ENCODE data around the gene MAN2A1.

The MAN2A1 gene

DNA sequence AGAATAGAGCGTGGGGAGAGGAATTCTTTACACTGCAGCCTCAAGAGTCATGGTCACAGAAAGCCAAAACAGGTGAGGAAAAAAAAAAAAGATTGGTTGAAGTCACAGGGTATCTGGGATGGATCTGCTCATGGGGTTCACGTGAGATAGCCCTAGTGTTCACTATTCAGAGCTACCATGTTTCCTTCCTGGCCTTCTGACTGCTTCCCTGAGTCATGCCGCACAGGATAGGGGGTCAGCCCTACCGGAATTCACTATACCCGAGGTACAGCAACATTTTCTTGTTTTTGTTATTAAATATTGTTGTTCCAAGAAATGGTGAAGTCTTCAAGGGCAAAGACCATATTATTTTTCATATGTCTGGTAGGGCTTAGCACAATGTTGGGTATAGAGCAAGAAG lies 21.5 kb upstream of the MAN2A1 start:
- H3K4me1 Mint-ChIP-seq (ENCODE audit: low read depth): no peaks in the 10 kb centered on the region
- no peaks in the 10 kb centered on the region for H3K36me3 Mint-ChIP-seq (ENCODE audit: low read depth)
- no peak overlapping the region for H3K27ac Mint-ChIP-seq
- H3K4me3 Mint-ChIP-seq: no peak overlapping the region
- peaks cover 20% of the 10 kb centered on the region for H3K27me3 Mint-ChIP-seq (ENCODE audit: low read depth)
- H3K9me3 Mint-ChIP-seq: no peaks in the 10 kb centered on the region

DNA sequence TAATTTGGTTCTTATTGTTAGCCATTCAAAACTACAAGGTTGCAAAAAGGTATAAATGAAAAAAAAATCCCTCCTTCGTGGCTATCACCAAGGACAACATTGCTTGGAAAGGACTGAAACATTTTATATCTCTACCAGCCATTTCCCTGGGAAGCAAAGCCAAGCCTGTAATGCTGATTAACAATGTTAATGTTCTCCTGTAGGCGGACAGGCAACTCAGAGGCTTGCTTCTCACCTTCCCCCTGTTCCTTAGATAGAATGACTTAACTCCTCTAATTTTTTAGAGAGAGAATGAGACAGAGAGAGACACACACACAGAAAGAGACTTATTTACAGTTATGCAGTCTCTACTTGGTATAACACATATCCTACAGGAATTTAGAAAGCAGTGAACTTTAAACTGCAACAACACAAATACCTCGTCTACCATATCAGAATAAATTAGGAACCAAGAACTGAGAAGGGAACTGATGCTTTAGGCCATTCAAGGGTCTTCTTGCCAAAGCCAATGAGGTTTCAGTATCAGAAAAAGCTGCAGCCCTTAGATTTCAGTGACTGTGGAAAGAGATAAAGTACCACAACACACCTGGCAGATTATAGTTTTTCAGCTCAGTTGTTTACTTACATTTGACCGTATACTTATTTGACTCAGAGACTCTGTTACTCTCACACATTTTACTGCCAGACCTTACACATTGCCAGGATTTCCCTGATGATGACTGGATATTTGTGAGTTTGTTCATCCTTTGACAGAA lies 20.9 kb upstream of the MAN2A1 start:
- no peaks in the 10 kb centered on the region for H3K4me1 Mint-ChIP-seq (ENCODE audit: low read depth)
- no peaks in the 10 kb centered on the region for H3K36me3 Mint-ChIP-seq (ENCODE audit: low read depth)
- H3K4me3 Mint-ChIP-seq: no peak overlapping the region
- H3K9me3 Mint-ChIP-seq: no peaks in the 10 kb centered on the region
- H3K27me3 Mint-ChIP-seq (ENCODE audit: low read depth): peaks cover 23% of the 10 kb centered on the region
- no peak overlapping the region for H3K27ac Mint-ChIP-seq

DNA sequence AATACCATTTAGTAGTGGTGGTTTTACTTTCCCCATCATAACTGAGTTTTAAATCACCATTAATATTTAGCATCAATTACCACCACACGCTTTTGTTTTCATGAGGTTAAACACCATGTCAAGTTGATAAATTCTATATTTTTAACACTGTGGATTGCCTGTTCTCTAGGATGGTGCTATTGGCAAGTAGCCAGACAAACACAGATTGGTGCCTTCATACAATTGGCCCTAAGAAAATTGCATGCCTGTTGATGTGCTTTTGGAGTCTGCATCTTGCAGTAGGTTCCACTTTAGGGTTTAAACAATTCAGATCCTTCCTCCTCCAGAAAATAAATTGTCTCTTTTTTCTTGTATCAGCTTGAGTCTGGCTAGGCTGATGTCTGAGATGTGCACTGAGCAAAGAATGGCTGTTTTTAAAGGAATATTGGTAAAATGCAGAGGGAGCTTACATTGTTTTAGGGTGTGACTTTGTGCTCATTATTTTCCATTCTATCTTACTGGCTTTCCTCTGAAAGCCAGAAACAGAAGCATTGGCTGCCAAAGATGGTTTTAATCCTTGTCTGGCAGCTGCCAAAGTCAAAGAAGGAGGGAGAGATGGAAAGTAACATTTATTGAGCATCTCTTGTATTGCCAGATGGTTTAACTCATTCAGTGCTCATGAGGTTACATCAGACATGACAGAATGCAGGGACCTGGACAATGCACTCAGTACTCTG lies 19.6 kb upstream of the MAN2A1 start:
- H3K9me3 Mint-ChIP-seq: no peaks in the 10 kb centered on the region
- no peaks in the 10 kb centered on the region for H3K4me1 Mint-ChIP-seq (ENCODE audit: low read depth)
- H3K27ac Mint-ChIP-seq: no peak overlapping the region
- peaks cover 30% of the 10 kb centered on the region for H3K27me3 Mint-ChIP-seq (ENCODE audit: low read depth)
- no peaks in the 10 kb centered on the region for H3K36me3 Mint-ChIP-seq (ENCODE audit: low read depth)
- no peak overlapping the region for H3K4me3 Mint-ChIP-seq

DNA sequence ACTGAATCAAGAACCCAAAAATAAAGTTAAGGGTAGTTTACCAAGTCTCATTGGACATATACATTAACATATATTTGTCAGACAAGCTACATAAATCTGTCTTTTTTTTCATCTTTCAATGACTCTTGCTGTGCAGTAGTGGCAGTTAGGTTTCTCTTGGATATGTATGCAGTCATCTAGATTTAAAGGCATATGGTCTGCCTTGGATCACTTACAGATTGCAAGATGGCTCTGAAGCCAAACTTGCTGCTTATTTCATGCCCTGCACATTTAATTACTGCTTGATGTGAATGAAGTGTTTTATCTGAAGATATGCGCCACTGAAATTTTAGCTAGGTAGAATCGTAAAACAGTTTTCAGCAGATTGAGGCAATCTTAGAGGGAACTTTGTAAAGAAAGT lies 18.6 kb upstream of the MAN2A1 start:
- peaks cover 35% of the 10 kb centered on the region for H3K27me3 Mint-ChIP-seq (ENCODE audit: low read depth)
- no peaks in the 10 kb centered on the region for H3K9me3 Mint-ChIP-seq
- no peak overlapping the region for H3K4me3 Mint-ChIP-seq
- H3K36me3 Mint-ChIP-seq (ENCODE audit: low read depth): no peaks in the 10 kb centered on the region
- no peak overlapping the region for H3K27ac Mint-ChIP-seq
- no peaks in the 10 kb centered on the region for H3K4me1 Mint-ChIP-seq (ENCODE audit: low read depth)

DNA sequence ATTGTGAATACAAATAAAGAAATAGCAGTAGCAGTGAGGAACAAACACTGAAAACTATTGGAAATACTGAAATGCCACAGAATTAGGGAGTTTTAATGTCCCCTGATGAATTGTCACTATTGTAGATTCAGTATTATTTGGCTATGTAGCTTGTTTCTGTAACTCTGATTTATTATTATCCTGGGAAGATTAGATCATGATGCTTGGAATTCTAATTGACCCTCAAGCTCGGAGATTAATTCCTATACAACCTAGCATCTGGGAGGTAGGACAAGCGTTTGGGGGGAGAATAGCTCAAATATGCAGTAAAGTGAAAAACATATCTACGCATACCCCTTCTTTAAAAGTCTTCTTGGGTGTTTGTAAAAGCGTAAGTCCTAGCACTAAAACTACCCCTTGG lies 15.1 kb upstream of the MAN2A1 start:
- Mint-ChIP-seq H3K9me3 (no peaks in the 10 kb centered on the region), H3K27me3 (ENCODE audit: low read depth) (peaks cover 41% of the 10 kb centered on the region), H3K27ac (no peak overlapping the region), H3K4me3 (no peak overlapping the region), H3K36me3 (ENCODE audit: low read depth) (no peaks in the 10 kb centered on the region), H3K4me1 (ENCODE audit: low read depth) (no peaks in the 10 kb centered on the region)

DNA sequence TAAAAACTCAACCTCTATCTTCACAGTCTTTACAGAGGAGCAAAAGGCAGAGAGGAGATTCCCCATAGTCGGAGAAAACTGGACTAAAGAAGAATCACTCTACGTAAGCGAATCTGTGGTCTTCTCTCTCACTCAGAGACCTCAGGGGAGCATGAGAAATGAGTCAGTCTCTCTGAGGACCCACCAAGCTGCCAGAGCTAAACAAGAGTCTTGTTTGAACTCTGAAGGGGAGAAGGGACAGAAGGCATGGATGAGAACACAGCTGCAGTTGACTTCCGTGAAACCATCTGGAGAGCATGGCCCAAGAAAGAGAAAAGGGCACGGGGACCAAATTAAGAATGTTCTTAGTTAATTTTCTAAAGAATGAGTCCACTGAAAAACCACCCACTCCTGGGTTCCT lies 12.8 kb upstream of the MAN2A1 start:
- Mint-ChIP-seq H3K9me3 (no peaks in the 10 kb centered on the region), H3K4me3 (no peak overlapping the region), H3K27ac (no peak overlapping the region), H3K27me3 (ENCODE audit: low read depth) (peaks cover 26% of the 10 kb centered on the region), H3K4me1 (ENCODE audit: low read depth) (no peaks in the 10 kb centered on the region), H3K36me3 (ENCODE audit: low read depth) (no peaks in the 10 kb centered on the region)

DNA sequence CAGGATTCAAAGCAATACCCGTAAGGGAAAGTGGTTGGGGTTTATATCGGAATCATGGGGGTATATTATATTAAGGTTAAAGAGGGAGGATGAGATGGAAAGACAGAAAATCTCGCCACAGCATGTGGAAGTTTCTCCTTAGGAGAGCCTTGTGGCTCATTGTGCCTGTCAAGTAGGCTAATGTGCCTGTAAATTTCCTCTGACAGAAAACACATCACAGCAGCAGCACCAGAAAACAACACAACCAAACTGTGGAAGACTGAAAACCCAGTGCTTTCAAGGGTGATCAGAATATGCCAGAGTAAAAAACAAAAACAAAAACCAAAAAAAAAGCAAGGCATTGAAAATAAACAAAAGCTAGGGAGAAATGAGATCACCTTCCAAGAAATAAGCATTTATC lies 11.3 kb upstream of the MAN2A1 start:
- H3K27me3 Mint-ChIP-seq (ENCODE audit: low read depth): peaks cover 32% of the 10 kb centered on the region
- H3K27ac Mint-ChIP-seq: no peak overlapping the region
- H3K4me3 Mint-ChIP-seq: no peak overlapping the region
- H3K36me3 Mint-ChIP-seq (ENCODE audit: low read depth): no peaks in the 10 kb centered on the region
- no peaks in the 10 kb centered on the region for H3K4me1 Mint-ChIP-seq (ENCODE audit: low read depth)
- H3K9me3 Mint-ChIP-seq: no peaks in the 10 kb centered on the region

DNA sequence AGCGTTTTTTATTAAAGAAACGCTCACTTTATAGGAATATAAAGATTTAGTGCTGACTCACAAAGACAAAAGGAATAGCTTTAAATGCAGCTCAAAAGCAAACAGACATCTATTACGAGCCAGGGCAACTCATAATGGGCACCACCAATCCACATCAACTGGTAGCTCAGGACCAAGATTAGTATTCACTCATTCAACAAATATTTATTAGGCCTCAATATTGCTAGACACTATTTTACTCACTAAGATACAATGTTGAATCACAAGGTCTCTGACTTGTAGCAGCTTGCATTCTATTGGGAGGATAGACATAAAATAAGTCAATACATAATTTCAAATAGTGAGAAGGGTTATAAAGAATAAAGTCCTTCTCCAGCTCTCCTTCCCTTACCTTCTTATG lies 8.0 kb upstream of the MAN2A1 start:
- no peak overlapping the region for H3K4me3 Mint-ChIP-seq
- H3K27ac Mint-ChIP-seq: no peak overlapping the region
- no peaks in the 10 kb centered on the region for H3K9me3 Mint-ChIP-seq
- peaks cover 19% of the 10 kb centered on the region for H3K27me3 Mint-ChIP-seq (ENCODE audit: low read depth)
- no peaks in the 10 kb centered on the region for H3K4me1 Mint-ChIP-seq (ENCODE audit: low read depth)
- no peaks in the 10 kb centered on the region for H3K36me3 Mint-ChIP-seq (ENCODE audit: low read depth)

DNA sequence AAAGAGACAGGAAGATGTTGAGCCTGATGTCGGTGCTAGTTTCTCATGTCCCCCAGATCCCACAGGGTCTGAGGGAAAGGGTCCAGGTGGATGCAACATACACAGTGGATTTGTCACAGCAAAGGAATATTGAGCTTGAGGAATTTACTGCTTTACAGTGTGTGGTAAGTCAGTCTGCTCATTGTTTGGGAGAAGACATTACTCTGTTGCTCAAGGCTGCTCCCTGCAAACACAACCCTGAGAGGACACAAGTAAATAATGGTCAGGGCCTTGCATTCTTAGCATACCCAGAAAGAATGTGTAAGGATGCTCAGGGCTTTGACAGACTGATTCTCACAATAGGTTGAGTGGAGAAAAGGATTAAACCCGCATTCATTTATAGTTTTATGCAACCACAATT lies 7.3 kb upstream of the MAN2A1 start:
- Mint-ChIP-seq H3K4me3 (no peak overlapping the region), H3K9me3 (no peaks in the 10 kb centered on the region), H3K4me1 (ENCODE audit: low read depth) (no peaks in the 10 kb centered on the region), H3K27me3 (ENCODE audit: low read depth) (peaks cover 12% of the 10 kb centered on the region), H3K36me3 (ENCODE audit: low read depth) (no peaks in the 10 kb centered on the region), H3K27ac (no peak overlapping the region)

DNA sequence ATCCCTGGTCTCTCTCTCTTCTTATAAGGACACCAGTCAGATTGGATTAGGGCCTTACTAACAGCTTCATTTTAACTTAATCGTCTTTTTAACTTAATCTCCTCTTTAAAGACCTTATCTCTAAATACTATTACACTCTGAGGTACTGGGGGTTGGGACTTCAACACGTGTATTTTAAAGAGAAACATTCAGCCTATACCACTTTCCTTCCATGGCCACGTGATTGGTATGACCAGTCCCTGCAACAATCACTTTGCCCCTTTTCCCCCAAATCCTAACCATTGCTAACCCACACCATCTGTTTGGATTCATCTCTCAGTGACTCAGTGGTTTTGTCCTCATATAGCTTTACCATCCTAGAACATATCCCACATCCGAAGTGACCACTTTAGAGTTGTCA lies 3.8 kb upstream of the MAN2A1 start:
- H3K27me3 Mint-ChIP-seq (ENCODE audit: low read depth): peaks cover 12% of the 10 kb centered on the region
- peaks cover 3% of the 10 kb centered on the region for H3K36me3 Mint-ChIP-seq (ENCODE audit: low read depth)
- H3K27ac Mint-ChIP-seq: no peak overlapping the region
- peaks cover 4% of the 10 kb centered on the region for H3K9me3 Mint-ChIP-seq
- no peak overlapping the region for H3K4me3 Mint-ChIP-seq
- peaks cover 11% of the 10 kb centered on the region for H3K4me1 Mint-ChIP-seq (ENCODE audit: low read depth)

DNA sequence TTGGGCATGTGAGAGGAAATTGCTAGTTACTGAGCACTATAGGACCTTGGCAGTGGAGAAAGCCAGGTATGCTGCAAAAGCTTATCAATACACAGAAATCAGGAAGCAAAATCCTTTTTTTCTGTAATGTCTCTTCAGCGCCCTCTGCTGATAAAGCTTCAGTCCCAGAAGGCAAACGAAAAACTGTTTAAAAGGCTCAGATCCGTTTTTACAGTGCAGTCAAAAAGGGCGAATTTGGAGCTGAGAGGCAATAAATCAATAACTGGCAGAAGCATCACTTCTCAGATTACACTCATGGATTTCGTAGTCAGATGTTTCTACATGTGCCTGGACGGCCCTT lies 1.1 kb upstream of the MAN2A1 start:
- peaks cover 4% of the 10 kb centered on the region for H3K9me3 Mint-ChIP-seq
- peak overlapping the region; percentile 81 for H3K27ac Mint-ChIP-seq
- H3K27me3 Mint-ChIP-seq (ENCODE audit: low read depth): peaks cover 6% of the 10 kb centered on the region
- peaks cover 3% of the 10 kb centered on the region for H3K36me3 Mint-ChIP-seq (ENCODE audit: low read depth)
- peaks cover 31% of the 10 kb centered on the region for H3K4me1 Mint-ChIP-seq (ENCODE audit: low read depth)
- H3K4me3 Mint-ChIP-seq: peak overlapping the region; percentile 76

DNA sequence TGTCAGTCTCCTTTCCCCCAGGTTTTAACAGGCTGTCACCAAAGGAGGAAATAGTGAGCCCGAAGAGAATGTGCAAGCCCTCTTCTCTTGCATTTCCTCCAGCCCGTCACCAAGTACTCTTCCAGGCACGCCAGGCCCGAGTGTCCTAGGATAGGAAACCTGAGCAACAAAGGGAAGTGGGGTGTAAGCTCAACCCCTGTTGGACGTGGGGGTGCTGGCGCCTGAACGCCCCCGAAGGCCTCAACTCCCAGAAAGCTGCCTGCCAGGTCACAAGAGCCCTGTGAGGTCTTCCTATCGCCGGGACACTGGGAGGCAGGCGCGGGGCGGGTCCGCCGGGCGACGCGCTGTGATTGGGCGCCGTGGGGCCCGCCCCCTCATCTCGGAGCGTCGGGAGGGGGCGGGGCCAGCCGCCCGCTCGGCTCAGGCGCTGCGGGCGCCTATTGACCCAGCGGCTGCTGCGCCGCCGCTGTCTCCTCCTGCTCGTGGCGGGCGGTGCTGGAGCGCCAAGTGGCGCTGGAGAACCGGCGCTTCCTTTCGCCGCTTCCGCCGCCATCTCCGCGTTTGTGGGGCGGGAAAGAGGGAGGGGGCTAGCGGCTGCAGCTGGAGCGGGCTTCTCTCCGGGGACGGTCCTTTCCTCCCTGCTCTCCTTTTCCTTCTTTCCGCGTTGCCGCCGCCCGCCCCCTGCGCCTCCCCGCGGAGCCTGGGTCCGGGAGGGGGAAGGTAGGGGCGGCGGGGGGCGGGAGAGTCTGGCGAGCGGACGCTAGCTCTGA lies 572 bp upstream of the MAN2A1 start:
- H3K4me3 Mint-ChIP-seq: peak overlapping the region; percentile 93
- peaks cover 3% of the 10 kb centered on the region for H3K36me3 Mint-ChIP-seq (ENCODE audit: low read depth)
- peak overlapping the region; percentile 81 for H3K27ac Mint-ChIP-seq
- peaks cover 4% of the 10 kb centered on the region for H3K27me3 Mint-ChIP-seq (ENCODE audit: low read depth)
- H3K9me3 Mint-ChIP-seq: peaks cover 4% of the 10 kb centered on the region
- H3K4me1 Mint-ChIP-seq (ENCODE audit: low read depth): peaks cover 36% of the 10 kb centered on the region

DNA sequence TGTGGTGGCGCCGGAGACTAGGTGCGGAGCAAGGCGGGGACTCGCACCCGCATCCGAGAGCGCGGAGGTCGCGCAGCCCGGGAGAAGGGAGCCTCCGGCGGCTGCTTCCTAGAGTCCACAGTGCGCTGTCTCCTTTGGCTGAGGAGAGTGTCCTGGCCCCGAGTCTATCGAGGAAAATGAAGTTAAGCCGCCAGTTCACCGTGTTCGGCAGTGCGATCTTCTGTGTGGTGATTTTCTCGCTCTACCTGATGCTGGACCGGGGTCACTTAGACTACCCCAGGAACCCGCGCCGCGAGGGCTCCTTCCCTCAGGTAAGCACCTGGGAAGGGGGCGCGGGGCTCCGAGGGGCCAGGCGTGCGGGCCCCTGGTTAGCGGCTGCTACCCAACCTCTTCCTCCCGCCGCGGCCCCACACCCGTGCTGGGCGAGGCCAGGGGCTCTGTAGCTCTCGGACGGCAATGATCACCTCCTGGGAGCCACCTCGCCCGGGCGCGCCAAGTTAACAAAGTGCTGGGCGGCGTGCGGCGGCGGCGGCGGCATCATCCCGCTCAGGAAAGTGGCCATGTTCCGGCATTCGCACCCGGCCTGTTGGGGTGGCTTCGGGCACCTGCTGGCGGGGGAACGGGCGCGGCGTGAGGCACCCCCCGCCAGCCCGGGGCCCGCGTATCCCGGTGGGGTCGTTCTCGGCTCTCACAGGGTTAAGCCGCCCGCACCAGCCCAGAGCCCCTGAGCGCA lies 681 bp downstream of the MAN2A1 start:
- peaks cover 3% of the 10 kb centered on the region for H3K36me3 Mint-ChIP-seq (ENCODE audit: low read depth)
- peaks cover 4% of the 10 kb centered on the region for H3K9me3 Mint-ChIP-seq
- peaks cover 46% of the 10 kb centered on the region for H3K4me1 Mint-ChIP-seq (ENCODE audit: low read depth)
- peak overlapping the region; percentile 93 for H3K4me3 Mint-ChIP-seq
- no peaks in the 10 kb centered on the region for H3K27me3 Mint-ChIP-seq (ENCODE audit: low read depth)
- H3K27ac Mint-ChIP-seq: peak overlapping the region; percentile 92

DNA sequence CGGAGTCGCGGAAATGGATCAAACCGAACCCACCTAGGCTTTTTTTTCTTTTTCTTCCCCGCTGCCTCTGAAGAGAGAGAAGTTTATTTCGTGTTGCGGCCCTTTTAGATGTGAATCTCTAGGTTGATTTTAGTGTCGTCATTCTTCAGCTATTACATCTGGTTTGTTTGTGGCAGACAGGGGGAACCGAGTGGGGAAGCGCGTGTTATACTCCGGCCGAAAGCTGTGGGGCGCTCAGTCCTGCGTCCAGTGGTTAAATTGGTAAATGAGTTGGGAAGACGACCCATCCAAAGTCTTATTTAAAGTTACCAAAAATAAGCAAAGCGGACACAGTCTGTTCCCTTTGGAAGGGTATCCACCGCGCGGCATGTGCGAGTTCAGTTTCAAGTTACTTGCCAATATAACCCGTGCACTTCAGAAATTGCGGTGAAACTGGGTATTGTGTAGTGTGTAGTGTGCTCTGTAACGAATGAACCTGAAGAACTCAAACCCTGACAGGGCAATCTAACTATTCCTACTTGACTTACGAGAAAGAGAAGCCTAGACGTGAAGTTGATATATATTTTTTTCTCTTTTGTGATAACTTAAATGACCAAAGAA lies 1.3 kb downstream of the MAN2A1 start:
- Mint-ChIP-seq H3K4me3 (peak overlapping the region; percentile 93), H3K27me3 (ENCODE audit: low read depth) (no peaks in the 10 kb centered on the region), H3K9me3 (peaks cover 4% of the 10 kb centered on the region), H3K36me3 (ENCODE audit: low read depth) (peaks cover 3% of the 10 kb centered on the region), H3K4me1 (ENCODE audit: low read depth) (peaks cover 51% of the 10 kb centered on the region), H3K27ac (peak overlapping the region; percentile 92)
